Measurements from ENCODE around the gene CENPC.
A peak's percentile ranks its signal among the peaks of the same experiment; 100 is the strongest.
"Not testable (repeated sequence)": the region's sequence is repeated elsewhere in the genome, so short reads cannot be mapped to it uniquely, and the experiment has no call there.

The CENPC gene

GRCh38 chr4:67570537-67570936, 25.2 kb upstream of the CENPC start:
- H3K27me3 Mint-ChIP-seq: no peaks in the 10 kb centered on the region
- no peaks in the 10 kb centered on the region for H3K9me3 Mint-ChIP-seq
- ATAC-seq (replicated peaks): no peak
- H3K36me3 Mint-ChIP-seq (ENCODE audit: insufficient read depth): no peaks in the 10 kb centered on the region
- H3K27ac Mint-ChIP-seq: no peak overlapping the region
- no peaks in the 10 kb centered on the region for H3K4me1 Mint-ChIP-seq (ENCODE audit: low read depth in 2 of 2)
- DNase-seq: no peak
- no peak overlapping the region for H3K4me3 Mint-ChIP-seq

GRCh38 chr4:67568820-67569219, 23.5 kb upstream of the CENPC start:
- H3K4me3 Mint-ChIP-seq: no peak overlapping the region
- no peaks in the 10 kb centered on the region for H3K9me3 Mint-ChIP-seq
- ATAC-seq (replicated peaks) (no peak), DNase-seq (no peak)
- no peaks in the 10 kb centered on the region for H3K36me3 Mint-ChIP-seq (ENCODE audit: insufficient read depth)
- H3K27me3 Mint-ChIP-seq: no peaks in the 10 kb centered on the region
- H3K4me1 Mint-ChIP-seq (ENCODE audit: low read depth in 2 of 2): no peaks in the 10 kb centered on the region
- no peak overlapping the region for H3K27ac Mint-ChIP-seq

GRCh38 chr4:67566335-67566734, 21.0 kb upstream of the CENPC start:
- no peaks in the 10 kb centered on the region for H3K36me3 Mint-ChIP-seq (ENCODE audit: insufficient read depth)
- DNase-seq: no peak

GRCh38 chr4:67565284-67565683, 20.0 kb upstream of the CENPC start:
- ATAC-seq (replicated peaks) (no peak), DNase-seq (no peak)
- Mint-ChIP-seq H3K27ac (no peak overlapping the region), H3K27me3 (peaks cover 11 to 17% of the 10 kb centered on the region in 2 donors), H3K4me1 (ENCODE audit: low read depth in 2 of 2) (no peaks in the 10 kb centered on the region), H3K9me3 (no peaks in the 10 kb centered on the region), H3K36me3 (ENCODE audit: insufficient read depth) (no peaks in the 10 kb centered on the region), H3K4me3 (no peak overlapping the region)

More at GRCh38 chr4:67566335-67566734, 21.0 kb upstream of the CENPC start:
- ATAC-seq (replicated peaks): no peak
- Mint-ChIP-seq H3K4me1 (ENCODE audit: low read depth in 2 of 2) (no peaks in the 10 kb centered on the region), H3K27me3 (peaks cover 4 to 7% of the 10 kb centered on the region in 2 donors), H3K27ac (no peak overlapping the region), H3K9me3 (no peaks in the 10 kb centered on the region), H3K4me3 (no peak overlapping the region)

- no peaks in the 10 kb centered on the region for H3K9me3 Mint-ChIP-seq
- peaks cover 11 to 28% of the 10 kb centered on the region in 2 donors for H3K27me3 Mint-ChIP-seq
- peaks cover 4% of the 10 kb centered on the region for H3K36me3 Mint-ChIP-seq (ENCODE audit: insufficient read depth)
- H3K4me1 Mint-ChIP-seq (ENCODE audit: low read depth in 2 of 2): peaks cover 6 to 7% of the 10 kb centered on the region in 2 donors
- H3K4me3 Mint-ChIP-seq: peak within 1 kb of the TSS; percentile 23 to 52
- ATAC-seq (replicated peaks) (peak; percentile 69), DNase-seq (no peak)
- peak within 1 kb of the TSS in 1 of 2 donors; percentile 60 for H3K27ac Mint-ChIP-seq
Measured at GRCh38 chr4:67558493-67558892, 13.2 kb upstream of the CENPC start, which contains the start of gene STAP1. STAP1 (plus strand) TSS chr4:67558727; CDS start chr4:67558810, 83 bp downstream.

- H3K27ac Mint-ChIP-seq: no peak overlapping the region
- H3K4me3 Mint-ChIP-seq: no peak overlapping the region
- no peak for ATAC-seq (replicated peaks)
- H3K27me3 Mint-ChIP-seq: peaks cover 8 to 22% of the 10 kb centered on the region in 2 donors
- peaks cover 4% of the 10 kb centered on the region for H3K36me3 Mint-ChIP-seq (ENCODE audit: insufficient read depth)
- no peaks in the 10 kb centered on the region for H3K9me3 Mint-ChIP-seq
- no peak for DNase-seq
- H3K4me1 Mint-ChIP-seq (ENCODE audit: low read depth in 2 of 2): peaks cover 6 to 7% of the 10 kb centered on the region in 2 donors
Measured at GRCh38 chr4:67556436-67556835, 11.1 kb upstream of the CENPC start.

- Mint-ChIP-seq H3K4me3 (no peak overlapping the region), H3K27me3 (peaks cover 0 to 12% of the 10 kb centered on the region in 2 donors), H3K27ac (no peak overlapping the region), H3K4me1 (ENCODE audit: low read depth in 2 of 2) (peaks cover 6 to 7% of the 10 kb centered on the region in 2 donors), H3K9me3 (no peaks in the 10 kb centered on the region), H3K36me3 (ENCODE audit: insufficient read depth) (peaks cover 4% of the 10 kb centered on the region)
- DNase-seq (no peak), ATAC-seq (replicated peaks) (no peak)
Measured at GRCh38 chr4:67555447-67555846, 10.1 kb upstream of the CENPC start.

GRCh38 chr4:67554096-67554495, 8.8 kb upstream of the CENPC start:
- DNase-seq (no peak), ATAC-seq (replicated peaks) (no peak)
- Mint-ChIP-seq H3K4me1 (ENCODE audit: low read depth in 2 of 2) (peaks cover 6 to 7% of the 10 kb centered on the region in 2 donors), H3K36me3 (ENCODE audit: insufficient read depth) (peaks cover 4% of the 10 kb centered on the region), H3K27me3 (peaks cover 0 to 11% of the 10 kb centered on the region in 2 donors), H3K27ac (no peak overlapping the region), H3K4me3 (no peak overlapping the region), H3K9me3 (no peaks in the 10 kb centered on the region)

- H3K36me3 Mint-ChIP-seq (ENCODE audit: insufficient read depth); ATAC-seq (replicated peaks); H3K27ac Mint-ChIP-seq: not testable (repeated sequence)
Measured at GRCh38 chr4:67552146-67552792, 7.0 kb upstream of the CENPC start.

GRCh38 chr4:67550857-67551256, 5.6 kb upstream of the CENPC start:
- ATAC-seq (replicated peaks): no peak
- no peaks in the 10 kb centered on the region for H3K4me1 Mint-ChIP-seq (ENCODE audit: low read depth in 2 of 2)
- no peak overlapping the region for H3K27ac Mint-ChIP-seq
- H3K4me3 Mint-ChIP-seq: no peak overlapping the region
- no peaks in the 10 kb centered on the region for H3K27me3 Mint-ChIP-seq
- H3K9me3 Mint-ChIP-seq: no peaks in the 10 kb centered on the region
- peaks cover 1% of the 10 kb centered on the region for H3K36me3 Mint-ChIP-seq (ENCODE audit: insufficient read depth)
- no peak for DNase-seq

More at GRCh38 chr4:67552146-67552792, 7.0 kb upstream of the CENPC start:
- H3K4me3 Mint-ChIP-seq; H3K9me3 Mint-ChIP-seq; H3K4me1 Mint-ChIP-seq (ENCODE audit: low read depth in 2 of 2); DNase-seq; H3K27me3 Mint-ChIP-seq: not testable (repeated sequence)

- DNase-seq: no peak
Measured at GRCh38 chr4:67550451-67550850, 5.1 kb upstream of the CENPC start.

GRCh38 chr4:67549123-67549522, 3.8 kb upstream of the CENPC start:
- H3K27ac Mint-ChIP-seq: no peak overlapping the region
- ATAC-seq (replicated peaks) (no peak), DNase-seq (no peak)
- no peaks in the 10 kb centered on the region for H3K27me3 Mint-ChIP-seq
- H3K4me3 Mint-ChIP-seq: no peak overlapping the region
- H3K4me1 Mint-ChIP-seq (ENCODE audit: low read depth in 2 of 2): peaks cover 2 to 11% of the 10 kb centered on the region in 2 donors
- no peaks in the 10 kb centered on the region for H3K9me3 Mint-ChIP-seq
- peaks cover 15% of the 10 kb centered on the region for H3K36me3 Mint-ChIP-seq (ENCODE audit: insufficient read depth)

More at GRCh38 chr4:67550451-67550850, 5.1 kb upstream of the CENPC start:
- H3K9me3 Mint-ChIP-seq: no peaks in the 10 kb centered on the region
- H3K27ac Mint-ChIP-seq: no peak overlapping the region
- H3K4me1 Mint-ChIP-seq (ENCODE audit: low read depth in 2 of 2): peaks cover 0 to 1% of the 10 kb centered on the region in 2 donors
- H3K36me3 Mint-ChIP-seq (ENCODE audit: insufficient read depth): peaks cover 5% of the 10 kb centered on the region
- no peaks in the 10 kb centered on the region for H3K27me3 Mint-ChIP-seq
- no peak overlapping the region for H3K4me3 Mint-ChIP-seq
- no peak for ATAC-seq (replicated peaks)

GRCh38 chr4:67546971-67547370, 1.7 kb upstream of the CENPC start:
- Mint-ChIP-seq H3K27me3 (no peaks in the 10 kb centered on the region), H3K4me1 (ENCODE audit: low read depth in 2 of 2) (peaks cover 13 to 29% of the 10 kb centered on the region in 2 donors), H3K4me3 (no peak overlapping the region), H3K36me3 (ENCODE audit: insufficient read depth) (peaks cover 21% of the 10 kb centered on the region), H3K27ac (no peak overlapping the region), H3K9me3 (no peaks in the 10 kb centered on the region)
- DNase-seq (no peak), ATAC-seq (replicated peaks) (no peak)

GRCh38 chr4:67546004-67546356, 677 bp upstream of the CENPC start:
- H3K36me3 Mint-ChIP-seq (ENCODE audit: insufficient read depth): peaks cover 21% of the 10 kb centered on the region
- peak overlapping the region; percentile 100 for H3K27ac Mint-ChIP-seq
- DNase-seq (no peak), ATAC-seq (replicated peaks) (no peak)
- H3K9me3 Mint-ChIP-seq: no peaks in the 10 kb centered on the region
- peaks cover 19 to 36% of the 10 kb centered on the region in 2 donors for H3K4me1 Mint-ChIP-seq (ENCODE audit: low read depth in 2 of 2)
- H3K4me3 Mint-ChIP-seq: peak overlapping the region; percentile 92 to 96
- H3K27me3 Mint-ChIP-seq: no peaks in the 10 kb centered on the region
